ENCODE results near the gene SNX7. TPM values are rescaled to one million over a fixed set of nuclear protein-coding genes. Genes with fewer than 3 reads are reported as not detected.
A peak's percentile ranks its signal among the peaks of the same experiment; 100 is the strongest.

SNX7 gene
- polyA plus RNA-seq, 12 donors: 23.8 to 44.3 (median 29.6) TPM; not detected in 1

DNA sequence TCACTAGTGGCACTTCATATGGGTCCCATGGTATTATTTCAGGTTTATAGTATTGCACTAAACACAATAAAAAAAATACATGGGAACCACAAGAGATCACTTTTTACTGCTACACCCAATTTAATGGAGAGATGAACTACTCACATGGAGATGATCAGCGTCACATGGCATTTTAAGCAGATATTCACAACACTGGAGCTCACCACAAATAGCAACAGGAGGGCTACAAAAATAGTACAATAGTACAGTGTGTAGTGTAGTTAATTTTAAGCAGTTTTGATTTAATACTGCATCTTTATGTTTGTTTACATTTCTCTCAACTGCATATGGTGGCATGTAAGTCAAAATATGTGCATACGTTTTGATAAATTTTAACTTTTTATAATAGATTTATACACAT, 31.0 kb downstream of the SNX7 start:
- no peak for DNase-seq

DNA sequence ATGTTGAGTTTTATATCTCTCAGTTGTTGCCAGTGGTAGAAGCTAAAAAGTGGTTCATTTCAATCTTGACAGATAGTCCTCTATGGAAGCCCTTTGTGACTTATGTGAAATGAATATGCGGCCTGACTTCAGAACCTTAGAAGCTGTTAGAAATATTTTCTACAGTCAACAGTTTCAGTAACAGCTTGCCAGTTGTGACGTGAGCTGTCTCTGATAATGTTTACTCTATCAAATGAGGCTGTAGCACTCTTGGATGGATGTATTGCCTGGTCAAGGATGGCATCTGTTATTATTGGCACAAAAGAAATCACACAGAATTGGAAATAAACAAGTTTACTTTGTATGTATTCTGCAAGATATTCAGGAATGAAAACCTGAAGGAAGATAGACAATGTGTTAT, 31.9 kb downstream of the SNX7 start:
- no peak for DNase-seq

DNA sequence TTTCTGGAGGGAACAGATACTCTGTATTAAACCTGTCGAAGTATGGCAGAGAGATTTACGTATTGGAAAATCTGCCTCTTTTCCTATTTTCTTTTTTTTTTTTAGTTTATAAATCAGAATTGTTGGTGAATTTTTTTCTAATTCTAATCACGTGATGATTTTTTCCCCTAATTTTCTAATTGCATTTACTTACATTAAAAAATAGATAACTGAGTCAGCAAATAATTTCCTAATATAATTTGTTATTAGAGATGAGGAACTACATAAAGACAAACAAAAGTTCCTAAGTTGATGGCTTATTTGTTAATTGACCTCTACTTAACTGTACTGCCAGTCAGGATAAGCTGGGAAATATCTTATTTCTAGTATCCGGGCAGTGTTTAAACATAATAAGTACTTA, 34.6 kb downstream of the SNX7 start:
- DNase-seq: no peak

DNA sequence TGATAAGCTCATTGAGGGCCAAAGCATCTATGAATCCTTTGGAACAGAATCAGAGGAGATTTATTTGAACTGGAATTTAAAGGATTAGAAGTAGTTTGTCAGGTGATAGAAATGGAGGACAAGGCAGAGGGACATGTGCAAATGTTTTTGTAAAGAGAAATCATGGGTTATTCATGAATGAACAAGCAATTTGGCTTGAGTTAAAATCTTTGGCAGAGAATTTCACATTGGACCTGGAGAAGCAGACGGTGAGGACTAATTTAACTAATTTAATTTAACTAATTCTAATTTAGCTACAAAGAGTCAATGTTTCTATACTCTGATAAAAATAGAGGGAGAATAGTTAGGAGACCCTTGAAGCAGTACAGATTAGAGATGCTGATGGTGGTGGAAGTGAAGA, 36.3 kb downstream of the SNX7 start:
- DNase-seq: no peak

DNA sequence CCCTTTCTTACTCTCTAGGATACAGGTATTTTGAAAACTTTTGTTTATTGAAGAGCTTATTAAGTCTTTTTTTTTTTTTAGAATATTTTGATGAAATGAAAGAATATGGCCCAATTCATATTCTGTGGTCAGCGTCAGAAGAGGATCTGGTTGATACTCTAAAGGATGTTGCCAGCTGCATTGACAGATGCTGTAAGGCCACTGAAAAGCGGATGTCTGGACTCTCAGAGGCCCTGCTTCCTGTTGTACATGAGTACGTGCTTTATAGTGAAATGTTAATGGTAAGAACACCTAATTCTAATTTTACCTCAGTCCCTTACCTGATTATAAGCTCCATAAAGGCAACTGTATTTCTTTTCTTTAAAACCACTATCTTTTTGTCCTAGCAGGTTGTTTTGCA, 37.1 kb downstream of the SNX7 start:
- DNase-seq: no peak

DNA sequence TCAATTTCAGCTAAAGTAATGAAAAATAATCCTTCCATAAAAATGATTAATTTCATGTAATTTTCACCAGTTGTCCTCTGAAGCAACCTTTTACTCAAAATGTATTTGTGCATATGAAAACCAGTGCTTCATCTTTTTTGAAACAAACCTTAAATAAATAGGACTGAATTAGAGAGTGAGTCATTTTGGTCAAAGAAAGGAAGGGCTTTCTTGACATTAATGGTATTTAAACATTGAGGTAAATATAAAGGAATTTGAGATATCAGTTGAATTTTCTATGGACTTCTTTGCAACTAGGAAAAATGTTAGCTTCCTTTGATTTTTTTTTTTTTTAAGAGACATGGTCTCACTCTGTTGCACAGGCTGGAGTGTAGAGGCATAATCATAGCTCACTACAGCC, 38.7 kb downstream of the SNX7 start:
- no peak for DNase-seq

DNA sequence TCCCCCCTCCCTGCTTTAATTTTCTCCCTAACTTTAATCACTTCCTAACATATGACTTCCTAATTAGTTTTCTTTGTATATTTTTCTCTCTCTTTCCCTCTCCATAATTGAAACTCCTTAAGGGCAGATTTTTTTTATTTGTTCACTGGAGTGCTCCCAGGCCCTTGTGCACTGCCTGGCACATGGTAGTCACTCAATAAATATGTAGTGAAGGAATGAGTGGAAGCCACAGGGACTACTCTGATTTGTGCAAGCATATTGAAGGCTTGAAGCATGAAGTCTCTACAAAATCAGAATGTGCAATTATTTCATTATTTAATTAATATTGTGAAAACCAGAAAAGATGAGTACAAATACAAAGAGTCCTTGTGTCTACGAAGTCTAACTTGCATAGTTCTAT, 41.5 kb downstream of the SNX7 start:
- DNase-seq: no peak

DNA sequence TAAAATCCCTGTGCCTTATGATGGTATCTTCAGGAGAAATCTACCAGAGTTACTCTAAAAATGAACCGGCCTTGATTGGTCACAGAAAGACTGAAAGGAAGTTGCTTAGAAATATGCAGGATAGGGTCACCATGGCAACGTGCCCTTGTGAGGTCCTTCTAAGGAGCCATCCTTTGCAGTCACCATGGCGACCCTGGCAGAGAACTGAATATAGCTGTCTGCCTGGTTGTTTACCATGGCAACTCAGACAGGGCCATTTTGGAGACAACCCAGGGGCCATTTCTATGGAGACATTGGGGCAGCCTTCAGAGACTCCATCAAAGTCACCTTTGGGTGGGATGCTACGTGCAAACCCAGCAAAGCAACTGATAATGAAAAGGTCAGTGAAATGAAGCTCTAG, 43.0 kb downstream of the SNX7 start:
- DNase-seq: no peak

DNA sequence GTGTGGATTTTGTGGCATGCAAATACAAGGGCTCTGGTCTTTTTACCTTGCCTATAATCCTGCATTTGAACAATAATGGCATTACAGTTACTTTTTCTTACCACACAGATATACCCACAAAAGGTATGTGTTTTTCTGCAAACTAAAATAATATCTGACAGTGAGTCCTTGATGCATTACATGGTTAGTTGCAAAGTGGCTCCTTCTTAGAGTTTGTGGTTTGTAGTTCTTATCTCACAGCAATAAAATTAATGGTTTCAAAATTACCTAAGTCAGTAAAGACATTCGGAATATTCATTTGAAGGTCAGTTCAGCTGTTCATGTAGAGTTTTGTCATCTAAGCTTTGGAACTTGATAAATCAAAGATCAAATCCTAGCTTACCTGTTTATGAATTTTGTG, 43.5 kb downstream of the SNX7 start:
- no peak for DNase-seq

DNA sequence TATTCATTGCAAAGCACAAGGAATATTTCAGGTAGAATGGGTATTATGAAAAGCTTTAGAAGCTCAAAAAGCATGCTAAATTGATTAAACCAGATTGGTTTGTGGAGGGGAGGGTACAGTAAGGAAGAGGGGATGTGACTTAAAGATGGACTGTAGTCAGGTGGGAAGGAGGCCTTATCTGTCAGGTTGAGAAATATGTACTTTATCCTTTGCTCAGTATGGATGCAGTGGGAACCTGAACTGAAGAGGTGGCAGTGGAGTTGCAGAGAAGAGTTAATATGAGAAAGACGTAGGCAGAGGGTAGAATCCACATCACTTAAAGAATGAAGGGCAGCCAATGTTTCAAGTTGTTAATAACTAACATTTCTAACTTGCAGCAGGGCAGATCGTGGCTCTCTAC, 44.1 kb downstream of the SNX7 start:
- no peak for DNase-seq

DNA sequence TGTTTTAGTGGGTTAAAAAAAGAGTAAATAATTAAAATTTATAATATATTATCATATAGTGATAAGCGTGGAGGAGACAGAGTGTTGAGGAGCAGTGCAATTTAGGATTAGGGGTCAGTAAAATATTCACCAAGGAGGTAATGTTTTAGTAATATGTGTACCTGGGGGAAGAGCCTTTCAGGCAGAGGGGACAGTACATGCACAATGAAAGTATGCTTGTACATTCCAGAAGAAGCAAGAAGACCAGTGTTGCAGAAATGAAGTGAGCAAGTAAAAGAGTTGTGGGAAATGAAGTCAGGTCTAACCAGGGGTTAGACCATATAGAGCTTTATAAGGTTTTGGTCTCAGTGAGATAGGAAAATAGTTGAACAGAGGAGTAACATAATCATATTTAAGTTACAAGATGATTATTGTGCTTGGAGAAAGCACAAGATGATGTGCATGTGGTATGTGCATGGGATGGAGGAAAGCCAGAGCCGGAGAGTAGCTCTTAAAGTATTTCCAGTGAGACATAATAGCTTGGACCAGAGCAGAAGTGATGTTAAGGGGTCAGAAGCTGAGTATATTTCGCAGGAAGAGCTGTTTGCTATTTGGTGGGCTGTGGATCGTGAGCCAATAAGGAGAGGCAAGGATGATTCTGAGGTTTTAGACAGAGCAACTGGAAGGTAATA, 44.8 kb downstream of the SNX7 start:
- peak; percentile 45 for DNase-seq

DNA sequence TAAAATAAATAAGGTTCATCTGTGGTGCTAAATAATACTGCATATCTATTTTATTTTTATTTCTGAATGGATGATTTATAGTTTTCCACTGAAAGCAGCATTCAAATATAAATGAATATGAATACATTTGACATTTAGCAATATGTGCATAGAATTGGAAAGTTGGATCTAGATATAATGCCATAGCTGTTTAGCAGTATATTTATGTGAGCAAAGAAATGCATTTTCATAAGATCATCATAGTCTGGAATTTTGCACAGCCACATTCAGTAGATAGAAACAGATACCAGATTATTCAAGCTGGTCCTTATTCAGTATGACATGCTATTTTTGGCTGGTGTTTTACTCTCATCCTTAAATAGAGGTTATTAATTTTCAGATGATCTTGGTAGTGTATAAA, 46.0 kb downstream of the SNX7 start:
- DNase-seq: no peak

DNA sequence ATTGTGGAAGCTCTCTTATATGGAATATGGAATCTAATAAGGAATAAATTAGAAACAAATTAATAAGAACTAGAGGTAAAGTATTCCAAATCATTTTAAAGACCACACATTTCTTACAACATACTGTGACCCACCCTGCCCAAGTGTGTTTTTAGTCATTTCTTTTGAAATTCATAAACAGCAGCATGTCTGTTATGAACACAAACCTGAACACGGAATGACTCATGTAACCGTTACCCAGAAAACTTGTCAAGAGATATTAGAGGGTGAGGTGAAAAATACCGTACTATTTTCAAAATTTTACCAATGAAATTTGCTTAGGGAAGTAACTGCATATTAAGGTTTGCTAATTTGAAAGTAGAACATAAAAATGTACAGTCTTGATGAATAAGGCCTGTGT, 48.4 kb downstream of the SNX7 start:
- no peak for DNase-seq

DNA sequence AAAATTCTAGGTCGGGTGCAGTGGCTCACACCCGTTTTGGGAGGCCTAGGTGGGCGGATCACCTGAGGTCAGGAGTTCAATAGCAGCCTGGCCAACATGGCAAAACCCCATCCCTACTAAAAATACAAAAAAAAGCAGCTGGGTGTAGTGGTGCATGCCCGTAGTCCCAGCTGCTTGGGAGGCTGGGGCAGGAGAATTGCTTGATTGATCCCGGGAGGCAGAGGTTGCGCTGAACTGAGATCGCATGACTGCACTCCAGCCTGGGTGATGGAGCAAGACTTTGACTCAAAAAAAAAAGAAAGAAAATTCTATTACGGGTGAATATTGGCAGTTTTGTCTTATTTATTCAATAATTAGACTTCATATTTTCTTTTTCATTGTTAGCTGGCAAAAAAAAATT, 62.1 kb downstream of the SNX7 start:
- DNase-seq: no peak

DNA sequence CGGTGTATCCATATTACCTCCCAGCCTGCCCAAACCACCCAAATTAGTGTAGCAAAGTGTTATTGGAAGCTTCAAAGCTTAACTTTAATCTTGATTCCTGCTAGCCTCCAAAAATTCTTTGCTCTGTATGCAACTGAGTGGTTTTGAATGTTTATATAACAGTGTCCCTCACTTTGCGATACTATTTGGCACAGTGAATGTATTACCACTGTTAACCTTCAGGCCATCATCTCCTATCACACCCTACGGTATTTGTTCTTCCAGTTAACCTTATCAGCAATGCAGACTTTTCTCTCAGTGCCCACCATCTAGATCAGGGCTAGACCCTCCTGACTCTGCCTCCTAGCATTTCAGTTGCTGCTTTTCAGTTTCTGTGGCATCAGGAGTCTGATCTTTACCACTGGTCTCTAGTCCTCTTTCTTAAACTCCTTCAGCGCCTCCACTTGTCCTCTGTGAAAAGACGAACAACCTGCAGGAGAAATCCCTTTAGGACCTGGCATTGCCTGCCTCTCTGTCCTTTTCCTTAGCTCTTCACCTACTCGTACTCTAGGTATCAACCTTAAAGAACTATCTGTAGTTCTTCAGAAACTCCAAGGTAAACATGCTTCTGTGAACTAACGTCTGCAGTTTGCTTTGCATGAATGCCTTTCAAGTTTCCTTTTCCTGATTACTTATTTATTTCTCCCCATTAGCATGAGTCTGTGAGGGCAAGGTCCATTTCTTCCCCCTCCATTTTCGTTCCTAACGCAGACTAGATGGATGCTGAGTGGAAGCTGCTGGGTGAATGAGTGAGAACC, 71.7 kb downstream of the SNX7 start:
- DNase-seq: no peak

DNA sequence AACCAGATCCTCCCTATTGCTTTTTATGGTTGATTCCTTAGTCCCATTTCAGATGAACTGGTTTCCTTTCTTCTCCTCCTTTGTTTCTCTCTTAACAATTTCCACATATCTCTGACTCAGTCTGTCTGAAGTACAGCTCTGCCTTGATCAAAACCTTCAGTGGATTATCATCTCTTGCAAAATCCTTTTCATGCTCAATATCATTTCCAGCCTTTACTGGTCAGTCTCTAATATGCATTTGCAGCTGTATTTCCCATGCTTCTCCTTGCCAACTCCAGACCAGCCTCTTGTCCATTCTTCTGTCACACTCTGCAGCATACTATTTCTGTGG, 72.2 kb downstream of the SNX7 start:
- DNase-seq: no peak

DNA sequence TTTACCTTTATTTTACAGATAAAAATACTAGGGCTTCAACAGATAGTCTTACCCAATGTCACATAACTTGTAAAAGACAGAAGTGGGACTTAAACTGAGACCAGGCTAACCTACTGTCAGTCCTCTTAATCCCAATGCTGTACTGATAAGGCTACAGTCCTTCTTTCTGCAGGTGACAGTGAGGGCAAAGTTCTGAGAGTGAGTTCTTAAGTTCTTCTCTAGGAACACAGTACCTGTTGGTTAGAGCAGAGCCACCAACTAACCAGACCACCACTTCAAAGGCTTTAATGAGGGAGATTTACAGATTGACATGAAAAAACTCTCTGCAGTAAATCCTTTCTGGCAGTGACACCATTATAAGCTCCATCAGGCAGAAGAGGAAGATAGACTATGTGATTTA, 74.2 kb downstream of the SNX7 start:
- no peak for DNase-seq

DNA sequence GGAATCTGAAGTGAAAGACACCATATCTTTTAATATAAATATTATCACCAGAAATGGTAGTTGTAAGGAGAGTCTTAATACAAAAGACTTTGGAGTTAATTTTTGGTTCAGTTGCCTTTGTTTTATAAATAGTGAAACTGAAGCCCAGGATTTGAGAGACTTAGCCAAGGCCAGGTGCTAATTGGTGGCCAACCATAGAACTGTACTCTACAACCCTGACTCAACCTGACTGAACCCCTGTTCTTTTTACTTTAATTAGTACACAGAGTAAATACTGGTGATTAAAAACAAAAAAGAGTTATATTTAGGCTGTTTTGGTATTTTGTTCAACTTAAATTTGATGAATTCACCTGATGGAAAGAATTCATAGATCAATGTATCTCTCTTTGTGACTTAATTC, 76.3 kb downstream of the SNX7 start:
- no peak for DNase-seq

DNA sequence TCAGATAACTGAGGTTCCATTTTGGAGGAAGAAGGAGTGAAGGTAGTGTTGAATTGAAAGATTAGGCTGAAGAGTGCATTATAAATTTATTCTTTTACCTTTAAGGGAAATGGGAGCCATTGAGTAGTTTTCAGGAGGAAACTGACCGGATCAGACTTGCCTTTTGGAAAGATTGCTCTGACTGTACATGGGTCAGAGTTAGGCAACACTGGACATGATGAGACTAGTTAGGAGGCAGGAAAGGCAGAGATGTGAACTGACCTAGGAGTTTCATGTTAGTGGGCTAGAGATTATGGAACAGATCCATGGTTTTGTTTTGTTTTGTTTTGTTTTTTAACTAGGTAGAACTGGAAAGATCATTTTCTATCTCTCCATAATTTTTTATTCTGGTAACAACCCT, 78.2 kb downstream of the SNX7 start:
- DNase-seq: no peak

DNA sequence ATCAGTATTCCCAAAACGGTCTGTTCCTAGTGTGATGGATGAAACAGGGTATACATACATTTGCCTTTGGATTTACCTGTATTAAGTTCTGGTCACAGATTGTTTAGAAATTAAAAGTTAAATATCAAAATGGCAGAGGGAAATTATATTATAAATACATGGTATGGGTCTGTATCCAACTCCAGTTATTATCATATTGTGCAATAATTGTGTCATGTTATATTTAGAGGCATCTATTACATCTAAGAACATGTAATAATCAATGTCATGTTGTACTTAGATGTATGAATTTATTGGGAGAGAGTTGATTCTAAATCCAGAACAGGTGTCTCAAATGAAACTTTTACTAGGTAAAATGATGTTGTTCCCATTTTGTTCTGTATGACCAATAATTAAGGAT, 79.6 kb downstream of the SNX7 start:
- DNase-seq: no peak

DNA sequence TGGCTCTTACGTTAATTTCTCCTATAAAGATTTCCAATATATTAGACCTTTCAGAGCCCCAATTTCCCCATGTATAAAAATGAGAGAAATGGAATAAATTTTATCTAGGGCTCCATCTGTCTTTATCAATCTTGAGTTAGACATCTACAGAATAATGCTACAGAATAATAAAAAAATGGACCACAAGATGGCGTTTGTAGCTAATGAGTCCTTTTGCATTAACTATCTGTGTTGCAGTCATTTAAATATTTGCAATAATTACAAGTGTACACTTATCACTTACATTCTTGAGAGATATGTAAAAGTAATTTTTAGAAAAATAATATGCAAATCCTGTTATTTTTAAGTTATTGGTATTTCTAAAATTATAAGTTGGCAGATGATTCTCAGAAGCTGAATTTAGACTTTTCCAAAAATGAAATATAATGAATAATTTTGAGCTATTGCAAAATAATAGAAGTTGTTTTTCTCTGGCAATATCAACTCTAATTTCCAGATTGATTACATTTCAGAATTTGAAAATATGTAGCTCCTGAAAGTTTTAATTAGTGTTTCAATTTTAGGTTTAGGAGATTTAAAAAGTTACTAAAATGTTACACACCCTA, 87.7 kb downstream of the SNX7 start:
- DNase-seq: peak; percentile 17

DNA sequence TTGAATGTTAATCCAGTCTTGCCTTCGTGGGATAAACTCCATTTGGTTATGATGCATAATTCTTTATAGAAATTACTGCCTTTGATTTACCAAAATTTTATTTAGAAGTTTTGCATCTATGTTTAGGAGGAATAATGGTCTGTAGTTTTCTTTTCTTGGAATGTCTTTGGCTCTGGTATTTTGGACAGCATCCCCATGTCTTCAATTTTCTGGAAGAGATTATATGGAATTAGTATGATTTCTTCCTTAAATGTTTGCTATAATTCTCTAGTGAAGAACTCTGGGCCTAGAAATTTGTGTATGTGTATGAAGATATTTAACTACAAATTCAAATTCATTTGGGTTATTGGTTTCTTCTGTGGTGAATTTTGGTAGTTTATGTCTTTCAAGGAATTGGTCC, 92.7 kb downstream of the SNX7 start:
- DNase-seq: peak; percentile 20

DNA sequence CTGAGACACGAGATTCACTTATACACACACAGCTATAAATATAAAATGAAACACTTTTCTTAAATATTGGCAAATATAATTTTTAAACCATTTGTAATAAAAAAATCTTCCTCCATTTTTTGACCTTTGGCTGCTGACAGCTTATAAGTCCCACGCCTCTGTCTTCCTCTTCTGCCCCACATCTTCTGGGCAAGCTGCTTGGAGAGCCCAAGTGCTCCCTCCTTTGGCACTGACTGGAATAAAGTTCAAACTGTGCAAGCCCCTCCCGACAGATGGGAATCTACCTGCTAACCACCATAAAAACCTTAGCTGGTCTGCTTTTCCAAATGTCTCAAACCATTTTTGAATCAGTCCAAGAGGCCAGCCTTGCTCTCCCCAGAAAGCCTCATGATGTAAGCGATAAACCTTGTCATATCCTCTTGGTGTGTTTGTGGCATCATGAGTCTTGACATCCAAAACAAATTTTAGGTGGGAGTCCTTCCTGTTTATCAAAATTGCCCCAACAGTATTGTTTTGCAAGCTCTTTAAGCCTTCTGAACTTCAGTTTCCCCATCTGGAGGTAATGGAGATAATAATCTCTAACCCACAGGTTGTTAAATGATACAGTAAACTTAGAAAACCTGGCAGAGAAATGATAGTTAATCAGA, 99.8 kb downstream of the SNX7 start:
- no peak for DNase-seq
